CD4-positive, alpha-beta memory T cell (primary cell): ENCODE measurements around the gene SRGAP1. TPM values are rescaled to one million over a fixed set of nuclear protein-coding genes. Genes with fewer than 3 reads are reported as not detected.

Source experiments
- CTCF ChIA-PET: fragments of 350-600 bp; sonication (Branson Sonifier 250); formaldehyde crosslinking; loops from one replicate; lab custom pipeline; 2021; ENCODE audit warnings: inconsistent platforms; ENCODE audit not compliant: partially characterized antibody; lab: Charles Lee
- POLR2A ChIA-PET: fragments of 350-600 bp; sonication (Branson Sonifier 250); formaldehyde crosslinking; loops from one replicate; lab custom pipeline; 2021; ENCODE audit not compliant: partially characterized antibody; lab: Charles Lee
- DNase-seq, 5 donors: peaks; one replicate each; pipeline versions ENCODE4 v3.0.0 to v3.0.0-alpha.2; 2020 to 2022; ENCODE audit warnings: mixed read lengths in 1 of 5
- H3K27ac ChIP-seq: one replicate; pipeline ENCODE4 v1.7.0; 2013; ENCODE audit warnings: low read depth, low read length
- H3K27me3 ChIP-seq: 2 replicates; pipeline ENCODE4 v1.7.0; 2013; ENCODE audit warnings: mild to moderate bottlenecking, low read length, moderate library complexity; ENCODE audit not compliant: insufficient read depth
- H3K36me3 ChIP-seq: 2 replicates; pipeline ENCODE4 v1.7.0; 2013; ENCODE audit warnings: mild to moderate bottlenecking, low read length, moderate library complexity; ENCODE audit not compliant: insufficient read depth
- H3K4me1 ChIP-seq: 2 replicates; pipeline ENCODE4 v1.7.0; 2013; ENCODE audit warnings: mild to moderate bottlenecking, low read length, moderate library complexity; ENCODE audit not compliant: insufficient read depth
- H3K4me3 ChIP-seq, 2 donors: one replicate each; pipeline ENCODE4 v1.7.0; 2013; ENCODE audit warnings: low read length in 2 of 2, mild to moderate bottlenecking in 1 of 2
- H3K9me3 ChIP-seq, 2 donors: one replicate each; pipeline ENCODE4 v1.7.0; 2013; ENCODE audit warnings: low read length in 2 of 2, control low read depth in 1 of 2; ENCODE audit not compliant: control insufficient read depth in 1 of 2
- H3K27ac Mint-ChIP-seq, 7 donors: one replicate each; pipeline ENCODE4 v1.8.0; 2020 to 2021; ENCODE audit warnings: mixed read lengths in 7 of 7, mild to moderate bottlenecking in 6 of 7, inconsistent platforms in 3 of 7, moderate library complexity in 3 of 7
- H3K27me3 Mint-ChIP-seq, 2 donors: one replicate each; pipeline ENCODE4 v1.8.0; 2020 to 2021; ENCODE audit warnings: mixed read lengths in 2 of 2
- H3K36me3 Mint-ChIP-seq, 2 donors: one replicate each; pipeline ENCODE4 v1.8.0; 2020 to 2021; ENCODE audit warnings: mixed read lengths in 2 of 2, inconsistent platforms in 1 of 2, mild to moderate bottlenecking in 1 of 2
- H3K4me1 Mint-ChIP-seq, 4 donors: one replicate each; pipeline ENCODE4 v1.8.0; 2020 to 2021; ENCODE audit warnings: mixed read lengths in 4 of 4, mild to moderate bottlenecking in 1 of 4
- H3K4me3 Mint-ChIP-seq, 8 donors: one replicate each; pipeline ENCODE4 v1.8.0; 2020 to 2021; ENCODE audit warnings: mixed read lengths in 8 of 8, mild to moderate bottlenecking in 7 of 8, moderate library complexity in 6 of 8, inconsistent platforms in 3 of 8
- H3K9me3 Mint-ChIP-seq, 8 donors: one replicate each; pipeline ENCODE4 v1.8.0; 2020 to 2021; ENCODE audit warnings: mixed read lengths in 8 of 8, mild to moderate bottlenecking in 5 of 8, inconsistent platforms in 3 of 8, moderate library complexity in 1 of 8
- intact Hi-C: fragments of 100-400 bp; cut with micrococcal nuclease; formaldehyde crosslinking; loops from one replicate; pipeline ENCODE4 v1.15.1; 2023
- polyA plus RNA-seq, 2 donors: library from polyadenylated mRNA; unstranded; fragments of 300-500 nt; fragmentation: Illumina TruSeq; gene quantifications; one replicate each; pipeline ENCODE4 v1.2.3, GENCODE V29; 2021
- total RNA-seq, 2 experiments: library from RNA; stranded (reverse); gene quantifications; one replicate each; pipeline ENCODE4 v1.2.3, GENCODE V29; 2021

SRGAP1 gene
- total and polyA plus RNA-seq, 4 experiments from 2014 or later, result 0.03 to 0.09 TPM; not detected in 2

DNA sequence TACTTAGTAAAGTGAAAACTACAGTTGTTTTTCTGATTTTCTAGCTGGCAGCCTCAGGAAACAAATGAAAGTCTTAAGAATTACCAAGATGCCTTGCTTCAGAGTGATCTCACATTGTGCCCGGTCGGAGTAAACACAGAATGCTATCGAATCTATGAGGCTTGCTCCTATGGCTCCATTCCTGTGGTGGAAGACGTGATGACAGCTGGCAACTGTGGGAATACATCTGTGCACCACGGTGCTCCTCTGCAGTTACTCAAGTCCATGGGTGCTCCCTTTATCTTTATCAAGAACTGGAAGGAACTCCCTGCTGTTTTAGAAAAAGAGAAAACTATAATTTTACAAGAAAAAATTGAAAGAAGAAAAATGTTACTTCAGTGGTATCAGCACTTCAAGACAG, 35.9 kb upstream of the SRGAP1 start:
- intact Hi-C loops, result no loop called here
- peaks cover 0 to 3% (median 0%) of the 10 kb centered on the region in 4 donors for H3K4me1 Mint-ChIP-seq
- H3K9me3 Mint-ChIP-seq, result no peaks in the 10 kb centered on the region

DNA sequence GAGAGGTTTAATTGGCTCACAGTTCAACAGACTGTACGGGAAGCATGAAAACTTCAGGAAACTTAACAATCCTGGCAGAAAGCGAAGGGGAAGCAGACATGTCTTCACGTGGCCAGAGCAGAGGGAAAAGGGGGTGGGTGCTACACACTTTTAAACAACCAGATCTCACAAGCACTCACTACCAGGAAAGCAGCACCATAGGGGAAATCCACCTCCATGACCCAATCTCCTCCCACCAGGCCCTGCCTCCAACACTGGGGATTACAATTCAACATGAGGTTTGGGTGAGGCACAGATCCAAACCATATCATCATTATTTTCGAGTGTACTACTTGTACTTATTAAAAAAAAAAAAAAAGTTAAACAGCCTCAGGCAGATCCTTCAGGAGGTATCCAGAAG, 34.9 kb upstream of the SRGAP1 start:
- no peaks in the 10 kb centered on the region for H3K27me3 ChIP-seq
- intact Hi-C loops, result no loop called here
- POLR2A ChIA-PET, result interaction anchor here (0.6 kb wide), 1 partner anchor 9 kb away, joined by 5 read pairs; no protein-coding TSS in a partner anchor
- CTCF ChIA-PET, result interaction anchor here (1.1 kb wide), 1 partner anchor 11 kb away, joined by 3 read pairs; no protein-coding TSS in a partner anchor
- no peak overlapping the region for H3K27ac ChIP-seq
- no peaks in the 10 kb centered on the region for H3K9me3 ChIP-seq
- H3K36me3 ChIP-seq, result no peaks in the 10 kb centered on the region
- Mint-ChIP-seq H3K36me3 (peaks cover 2 to 7% of the 10 kb centered on the region in 2 donors), H3K4me3 (no peak overlapping the region), H3K27me3 (no peaks in the 10 kb centered on the region), H3K4me1 (peaks cover 0 to 5% (median 4%) of the 10 kb centered on the region in 4 donors), H3K27ac (peak overlapping the region in 1 of 7 donors; percentile 11), H3K9me3 (no peaks in the 10 kb centered on the region)
- no peak overlapping the region for H3K4me3 ChIP-seq
- DNase-seq, result no peak
- H3K4me1 ChIP-seq, result peaks cover 8% of the 10 kb centered on the region

More for the DNA sequence above, 35.9 kb upstream of the SRGAP1 start:
- H3K9me3 ChIP-seq, result no peaks in the 10 kb centered on the region
- Mint-ChIP-seq H3K27ac (no peak overlapping the region), H3K27me3 (no peaks in the 10 kb centered on the region), H3K4me3 (no peak overlapping the region), H3K36me3 (peaks cover 2 to 7% of the 10 kb centered on the region in 2 donors)
- no peaks in the 10 kb centered on the region for H3K27me3 ChIP-seq
- H3K27ac ChIP-seq, result no peak overlapping the region
- ChIA-PET CTCF (interaction anchor here (0.6 kb wide), 1 partner anchor 42 kb away, joined by 3 read pairs; no protein-coding TSS in a partner anchor), POLR2A (no interaction called here)
- DNase-seq, result no peak
- no peaks in the 10 kb centered on the region for H3K36me3 ChIP-seq
- H3K4me1 ChIP-seq, result no peaks in the 10 kb centered on the region
- no peak overlapping the region for H3K4me3 ChIP-seq

DNA sequence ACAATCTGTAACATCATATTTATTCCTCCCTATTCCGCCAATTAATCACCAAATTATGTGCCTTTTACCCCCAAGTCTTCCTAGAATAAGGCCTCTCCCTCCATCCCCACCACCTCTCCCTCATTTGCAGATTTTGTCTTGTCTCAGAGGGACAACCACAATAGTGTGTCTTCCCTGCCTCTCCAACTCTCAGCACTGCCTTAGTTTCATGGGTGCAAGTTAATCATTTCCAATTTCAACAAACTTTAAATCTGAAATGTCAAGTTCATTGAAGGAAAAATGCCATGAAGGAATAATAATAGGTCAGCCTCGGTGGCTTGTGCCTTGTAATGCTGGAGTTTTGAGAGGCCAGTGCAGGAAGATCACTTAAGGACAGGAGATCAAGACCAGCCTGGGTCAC, 33.2 kb upstream of the SRGAP1 start:
- no peaks in the 10 kb centered on the region for H3K9me3 ChIP-seq
- Mint-ChIP-seq H3K4me1 (peaks cover 6 to 12% (median 10%) of the 10 kb centered on the region in 4 donors), H3K4me3 (no peak overlapping the region), H3K27me3 (peaks cover 0 to 1% of the 10 kb centered on the region in 2 donors), H3K27ac (no peak overlapping the region), H3K36me3 (peaks cover 0 to 3% of the 10 kb centered on the region in 2 donors), H3K9me3 (no peaks in the 10 kb centered on the region)
- no peak overlapping the region for H3K27ac ChIP-seq
- POLR2A ChIA-PET, result no interaction called here
- no peaks in the 10 kb centered on the region for H3K27me3 ChIP-seq
- DNase-seq, result no peak
- no peak overlapping the region for H3K4me3 ChIP-seq
- intact Hi-C loops, result no loop called here
- CTCF ChIA-PET, result interaction anchor here (0.6 to 2.5 kb wide), 4 partner anchors 9 to 628 kb away, joined by 3 to 8 read pairs (median 6); no protein-coding TSS in a partner anchor
- H3K36me3 ChIP-seq, result no peaks in the 10 kb centered on the region
- peaks cover 21% of the 10 kb centered on the region for H3K4me1 ChIP-seq

DNA sequence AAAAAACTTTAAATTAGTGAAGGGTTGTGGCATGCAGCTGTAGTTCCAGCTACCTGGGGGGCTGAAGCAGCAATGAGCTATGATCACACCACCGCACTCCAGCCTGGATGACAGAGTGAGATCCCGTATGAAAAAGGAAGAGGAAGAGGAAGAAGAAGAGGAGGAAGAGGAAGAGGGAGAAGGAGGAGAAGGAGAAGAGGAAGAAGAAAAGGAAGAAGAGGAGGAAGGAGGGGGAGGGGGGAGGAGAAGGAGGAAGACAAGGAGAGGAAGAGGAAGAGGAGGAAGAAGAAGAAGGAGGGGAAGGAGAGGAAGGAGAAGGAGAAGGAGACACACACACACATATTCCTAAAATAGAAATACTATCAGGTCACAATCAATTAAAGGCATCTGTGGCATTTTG, 32.7 kb upstream of the SRGAP1 start:
- Mint-ChIP-seq H3K27ac (no peak overlapping the region), H3K36me3 (peaks cover 0 to 3% of the 10 kb centered on the region in 2 donors), H3K4me3 (no peak overlapping the region), H3K27me3 (peaks cover 0 to 1% of the 10 kb centered on the region in 2 donors), H3K9me3 (no peaks in the 10 kb centered on the region), H3K4me1 (peaks cover 6 to 12% (median 10%) of the 10 kb centered on the region in 4 donors)
- POLR2A ChIA-PET, result no interaction called here
- no peak overlapping the region for H3K4me3 ChIP-seq
- intact Hi-C loops, result no loop called here
- H3K9me3 ChIP-seq, result no peaks in the 10 kb centered on the region
- H3K27me3 ChIP-seq, result no peaks in the 10 kb centered on the region
- CTCF ChIA-PET, result interaction anchor here (0.6 to 2.5 kb wide), 3 partner anchors 9 to 627 kb away, joined by 6 to 8 read pairs (median 6); no protein-coding TSS in a partner anchor
- H3K4me1 ChIP-seq, result peaks cover 21% of the 10 kb centered on the region
- H3K27ac ChIP-seq, result no peak overlapping the region
- no peak for DNase-seq
- H3K36me3 ChIP-seq, result no peaks in the 10 kb centered on the region

DNA sequence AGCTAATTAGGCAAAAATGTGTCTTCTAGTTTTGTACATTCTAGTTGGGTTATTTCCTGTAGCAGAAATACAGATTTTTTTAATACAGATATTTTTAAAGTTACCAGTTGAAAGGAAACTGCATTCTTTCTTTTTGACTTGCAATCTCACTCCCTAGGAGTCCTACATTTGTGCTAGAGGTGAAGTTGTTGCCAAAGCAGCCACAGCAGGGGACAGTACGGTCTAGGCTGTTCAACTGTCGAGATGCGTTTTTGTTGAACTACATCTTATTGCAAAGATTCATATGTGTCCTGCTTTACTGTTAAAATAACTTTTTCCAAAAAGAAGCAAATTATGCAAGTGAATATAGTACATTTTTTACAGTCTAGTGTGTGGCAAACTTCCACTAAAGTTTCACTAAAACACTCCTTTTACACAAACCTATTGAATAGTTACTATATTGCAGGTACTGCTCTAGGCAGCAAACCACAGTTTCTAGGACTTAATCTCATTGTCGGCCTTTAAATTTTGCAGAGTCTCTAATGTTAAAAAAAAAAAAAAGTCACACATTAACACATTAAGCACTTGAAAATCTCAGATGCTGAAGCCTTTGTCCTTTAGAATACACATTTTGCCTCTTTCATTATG, 30.2 kb upstream of the SRGAP1 start:
- peak overlapping the region; percentile 42 to 92 (median 84) for H3K27ac Mint-ChIP-seq
- H3K9me3 ChIP-seq, result no peaks in the 10 kb centered on the region
- H3K4me3 Mint-ChIP-seq, result peak overlapping the region; percentile 15 to 76 (median 58)
- no peak for DNase-seq
- peaks cover 0 to 9% (median 5%) of the 10 kb centered on the region in 8 donors for H3K9me3 Mint-ChIP-seq
- H3K4me1 ChIP-seq, result peaks cover 21% of the 10 kb centered on the region
- H3K4me3 ChIP-seq, result no peak overlapping the region
- no peaks in the 10 kb centered on the region for H3K36me3 ChIP-seq
- peaks cover 6 to 12% (median 10%) of the 10 kb centered on the region in 4 donors for H3K4me1 Mint-ChIP-seq
- POLR2A ChIA-PET, result interaction anchor here (0.6 kb wide), 1 partner anchor 13 kb away, joined by 3 read pairs; no protein-coding TSS in a partner anchor
- CTCF ChIA-PET, result interaction anchor here (0.5 to 2.8 kb wide), 4 partner anchors 9 to 293 kb away, joined by 3 to 10 read pairs (median 4); no protein-coding TSS in a partner anchor
- H3K27ac ChIP-seq, result peak overlapping the region; percentile 43
- H3K36me3 Mint-ChIP-seq, result no peaks in the 10 kb centered on the region
- peaks cover 0 to 9% of the 10 kb centered on the region in 2 donors for H3K27me3 Mint-ChIP-seq
- no peaks in the 10 kb centered on the region for H3K27me3 ChIP-seq
- intact Hi-C loops, result no loop called here

DNA sequence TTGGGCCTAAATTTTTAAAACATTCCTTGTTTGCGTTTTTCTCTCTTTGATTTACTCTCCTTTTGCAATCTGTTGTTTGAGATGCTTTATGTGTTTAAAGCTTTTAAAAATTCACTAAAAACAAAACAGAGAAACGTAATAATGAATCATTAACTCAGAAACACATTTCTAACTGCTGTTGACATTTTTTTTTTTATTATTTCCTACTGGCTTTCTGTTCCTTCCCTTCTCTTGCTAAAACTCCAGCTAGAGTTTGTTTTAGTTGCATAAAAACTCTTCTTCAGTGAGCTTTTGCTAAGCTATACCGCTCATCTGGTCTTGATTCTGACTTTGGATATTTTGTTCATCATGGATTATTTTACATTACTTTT, 29.0 kb upstream of the SRGAP1 start:
- H3K4me3 Mint-ChIP-seq, result peak overlapping the region in 3 of 8 donors; percentile 3 to 73 (median 53)
- H3K36me3 ChIP-seq, result no peaks in the 10 kb centered on the region
- peaks cover 3 to 12% of the 10 kb centered on the region in 2 donors for H3K27me3 Mint-ChIP-seq
- peak overlapping the region in 3 of 7 donors; percentile 15 to 78 (median 51) for H3K27ac Mint-ChIP-seq
- H3K36me3 Mint-ChIP-seq, result no peaks in the 10 kb centered on the region
- peaks cover 6 to 12% (median 10%) of the 10 kb centered on the region in 4 donors for H3K4me1 Mint-ChIP-seq
- no peak overlapping the region for H3K4me3 ChIP-seq
- no peak for DNase-seq
- H3K9me3 ChIP-seq, result no peaks in the 10 kb centered on the region
- H3K27me3 ChIP-seq, result no peaks in the 10 kb centered on the region
- H3K4me1 ChIP-seq, result peaks cover 21% of the 10 kb centered on the region
- H3K9me3 Mint-ChIP-seq, result peaks cover 0 to 13% (median 8%) of the 10 kb centered on the region in 8 donors
- intact Hi-C loops, result no loop called here
- ChIA-PET CTCF (interaction anchor here (0.7 to 2.8 kb wide), 2 partner anchors 14 to 441 kb away, joined by 5 to 10 read pairs; no protein-coding TSS in a partner anchor), POLR2A (no interaction called here)
- H3K27ac ChIP-seq, result no peak overlapping the region

DNA sequence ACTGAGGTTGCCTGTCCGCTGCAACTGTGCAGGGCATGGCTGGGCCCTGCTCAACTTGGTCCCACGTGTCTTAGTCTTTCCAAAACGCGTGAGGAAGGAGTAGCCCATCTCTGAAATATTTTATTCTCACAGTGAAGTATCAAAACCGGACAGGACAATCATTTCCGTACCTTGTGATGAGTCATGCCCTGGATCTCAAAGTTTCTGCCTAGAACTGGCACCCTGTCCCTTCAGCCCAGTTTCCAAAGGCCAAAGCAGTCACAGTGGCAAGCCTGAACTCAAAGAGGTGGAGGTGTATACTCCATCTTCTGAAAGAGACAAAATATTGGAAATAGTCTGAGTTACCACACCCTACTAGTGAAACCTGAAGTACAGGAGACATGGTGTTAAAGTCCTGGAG, 28.5 kb upstream of the SRGAP1 start:
- POLR2A ChIA-PET, result no interaction called here
- peaks cover 3 to 12% of the 10 kb centered on the region in 2 donors for H3K27me3 Mint-ChIP-seq
- H3K36me3 ChIP-seq, result no peaks in the 10 kb centered on the region
- H3K36me3 Mint-ChIP-seq, result no peaks in the 10 kb centered on the region
- peaks cover 6 to 12% (median 10%) of the 10 kb centered on the region in 4 donors for H3K4me1 Mint-ChIP-seq
- peaks cover 21% of the 10 kb centered on the region for H3K4me1 ChIP-seq
- H3K27me3 ChIP-seq, result no peaks in the 10 kb centered on the region
- intact Hi-C loops, result no loop called here
- H3K27ac Mint-ChIP-seq, result no peak overlapping the region
- DNase-seq, result no peak
- H3K9me3 ChIP-seq, result no peaks in the 10 kb centered on the region
- peak overlapping the region in 1 of 8 donors; percentile 3 for H3K4me3 Mint-ChIP-seq
- H3K4me3 ChIP-seq, result no peak overlapping the region
- CTCF ChIA-PET, result interaction anchor here (0.9 to 2.8 kb wide), 2 partner anchors 10 to 15 kb away, joined by 3 to 10 read pairs; no protein-coding TSS in a partner anchor
- no peak overlapping the region for H3K27ac ChIP-seq
- H3K9me3 Mint-ChIP-seq, result peaks cover 0 to 13% (median 8%) of the 10 kb centered on the region in 8 donors
